NCI-H524 treated with DMSO at 0.1 percent for 48 hours (cell line): Measurements from ENCODE around the gene DIP2B.

ENCODE experiments used
- DNase-seq: peaks from one replicate; lab custom pipeline; 2025; lab: John Stamatoyannopoulos, UW

The DIP2B gene

DNA sequence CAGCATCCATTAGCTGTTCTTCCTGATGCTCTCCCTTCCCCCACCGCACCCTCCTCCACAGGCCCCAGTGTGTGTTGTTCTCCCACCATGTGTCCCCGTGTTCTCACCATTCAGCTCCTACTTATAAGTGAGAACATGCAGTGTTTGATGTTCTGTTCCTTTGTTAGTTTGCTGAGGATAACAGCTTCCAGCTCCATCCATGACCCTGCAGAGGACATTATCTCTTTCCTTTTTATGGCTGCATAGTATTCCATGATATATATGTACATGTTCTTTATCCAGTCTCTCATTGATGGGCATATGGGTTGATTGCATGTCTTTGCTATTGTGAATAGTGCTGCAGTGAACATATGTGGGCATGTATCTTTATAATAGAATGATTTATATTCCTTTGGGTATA lies 268.1 kb downstream of the DIP2B start:
- no peak for DNase-seq

DNA sequence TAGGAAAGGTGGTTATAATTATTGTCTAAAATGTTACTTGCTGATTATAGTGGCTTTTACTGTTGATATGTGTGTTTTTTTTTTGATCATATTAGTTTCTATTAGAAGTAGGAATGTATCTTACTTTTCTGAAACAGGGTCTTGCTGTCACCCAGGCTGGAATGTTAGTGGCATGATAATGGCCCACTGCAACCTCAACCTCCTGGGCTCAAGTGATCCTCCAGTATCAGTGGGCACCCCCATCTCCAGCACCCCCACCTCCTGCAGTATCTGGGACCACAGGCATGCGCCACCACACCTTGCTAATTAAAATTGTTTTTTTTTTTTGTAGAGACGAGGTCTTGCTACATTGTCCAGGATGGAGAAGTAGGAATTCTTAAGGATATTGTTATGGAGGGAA lies 270.5 kb downstream of the DIP2B start:
- DNase-seq = no peak

DNA sequence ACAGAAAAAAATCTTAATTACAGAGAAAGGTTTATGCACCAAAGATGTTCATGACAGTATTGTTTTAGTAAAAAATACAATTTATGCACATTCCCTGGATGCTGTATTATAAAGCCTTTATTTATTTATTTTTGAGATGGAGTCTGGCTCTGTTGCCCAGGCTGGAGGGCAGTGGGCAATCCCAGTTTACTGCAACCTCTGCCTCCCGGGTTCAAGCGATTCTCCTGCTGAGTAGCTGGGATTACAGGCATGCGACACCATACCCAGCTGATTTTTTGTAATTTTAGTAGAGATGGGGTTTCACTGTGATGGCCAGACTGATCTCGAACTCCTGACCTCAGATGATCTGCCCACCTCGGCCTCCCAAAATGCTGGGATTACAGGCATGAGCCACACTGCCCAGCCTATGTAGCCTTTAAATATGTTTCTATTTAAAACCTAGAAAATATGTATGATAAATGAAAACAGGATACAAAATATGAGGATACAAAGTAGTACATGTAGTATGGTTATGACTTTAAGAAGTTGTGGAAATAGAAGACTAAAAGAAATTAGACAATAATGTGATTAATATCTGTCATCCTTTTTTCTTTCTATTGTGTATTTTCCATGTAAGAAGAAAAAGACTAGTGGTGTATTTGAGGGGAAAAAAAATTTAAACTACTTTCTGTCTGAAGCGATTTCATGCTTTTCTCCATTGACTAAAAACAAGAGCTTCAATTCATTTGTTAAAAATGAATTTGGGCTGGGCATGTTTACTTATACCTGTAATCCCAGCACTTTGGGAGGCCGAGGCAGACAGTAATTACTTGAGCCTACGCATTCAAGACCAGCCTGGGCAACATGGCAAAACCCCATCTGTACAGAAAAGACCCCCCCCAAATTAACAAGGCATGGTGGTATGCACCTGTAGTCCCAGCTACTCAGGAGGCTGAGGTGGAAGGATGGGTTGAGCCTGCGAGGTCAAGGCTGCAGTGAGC lies 272.3 kb downstream of the DIP2B start:
- no peak for DNase-seq

DNA sequence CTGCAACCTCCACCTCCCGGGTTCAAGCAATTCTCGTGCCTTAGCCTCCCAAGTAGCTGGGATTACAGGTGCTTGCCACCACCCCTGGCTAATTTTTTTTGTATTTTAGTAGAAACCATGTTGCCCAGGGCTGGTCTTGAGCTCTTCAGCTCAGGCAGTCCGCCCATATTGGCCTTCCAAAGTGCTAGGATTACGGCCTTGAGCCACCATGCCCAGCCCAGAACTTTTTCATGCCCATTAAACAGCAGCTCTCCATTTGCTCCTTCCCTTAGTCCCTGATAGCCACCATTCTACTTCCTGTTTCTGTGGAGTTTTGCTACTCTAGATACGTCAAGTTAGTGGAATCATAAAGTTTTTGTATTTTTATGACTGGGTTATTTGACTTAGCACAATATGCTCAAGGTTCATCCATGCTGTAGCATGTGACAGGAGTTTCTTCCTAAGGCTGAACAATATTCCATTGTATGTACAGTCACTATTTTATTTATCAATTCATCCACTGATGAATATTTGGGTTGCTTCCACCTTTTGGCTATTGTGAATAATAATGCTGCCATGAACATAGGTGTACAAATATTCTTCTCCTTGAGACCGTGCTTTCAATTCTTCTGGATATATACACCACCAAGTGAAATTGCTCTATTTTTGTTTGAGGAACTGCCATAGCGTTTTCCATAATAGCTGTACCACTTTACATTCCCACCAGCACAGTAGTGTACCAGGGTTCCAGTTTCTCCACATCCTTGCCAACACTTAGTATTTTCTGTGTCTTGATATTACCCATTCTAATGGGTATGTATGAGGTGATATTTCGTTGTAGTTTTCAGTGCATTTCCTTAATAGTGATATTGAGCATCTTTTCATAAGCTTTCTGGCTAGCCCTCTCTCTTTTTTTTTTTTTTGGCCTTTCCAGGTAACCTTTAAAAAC lies 274.1 kb downstream of the DIP2B start:
- no peak for DNase-seq

DNA sequence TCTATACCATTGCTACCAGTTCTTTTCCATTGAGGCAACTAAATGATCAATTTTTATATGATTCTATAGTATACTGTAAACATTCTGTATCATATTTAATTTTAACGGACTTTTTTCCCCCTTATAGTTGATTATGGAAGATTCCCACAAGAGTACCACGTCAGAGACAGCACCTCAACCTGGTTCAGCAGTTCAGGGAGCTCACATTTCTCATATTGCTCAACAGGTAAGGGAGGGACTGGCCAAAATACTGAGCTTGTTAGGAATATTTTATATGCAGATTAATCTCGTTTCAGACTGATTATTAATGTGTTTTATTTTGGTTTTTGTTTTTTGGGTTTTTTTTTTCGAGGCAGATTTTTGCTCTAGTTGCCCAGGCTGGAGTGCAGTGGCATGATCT lies 275.2 kb downstream of the DIP2B start:
- no peak for DNase-seq

DNA sequence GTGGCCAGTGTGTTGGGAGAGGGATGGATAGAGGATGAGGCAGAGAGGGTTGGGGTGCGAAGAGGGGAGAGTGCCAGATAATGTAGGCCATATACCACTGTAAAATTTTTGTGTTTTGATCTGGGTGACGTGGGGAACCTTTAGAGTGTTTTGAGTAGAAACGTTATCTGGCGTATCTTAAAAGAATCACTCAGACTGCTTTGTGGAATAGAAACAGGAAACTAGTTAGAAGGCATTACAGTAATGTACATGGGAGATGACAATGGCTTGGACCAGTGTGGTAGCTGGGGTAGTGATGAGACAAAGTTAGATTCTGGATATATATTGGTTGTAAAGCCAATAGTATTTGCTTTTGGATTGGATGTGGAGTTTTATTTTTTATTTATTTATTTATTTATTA lies 279.7 kb downstream of the DIP2B start:
- DNase-seq = no peak

DNA sequence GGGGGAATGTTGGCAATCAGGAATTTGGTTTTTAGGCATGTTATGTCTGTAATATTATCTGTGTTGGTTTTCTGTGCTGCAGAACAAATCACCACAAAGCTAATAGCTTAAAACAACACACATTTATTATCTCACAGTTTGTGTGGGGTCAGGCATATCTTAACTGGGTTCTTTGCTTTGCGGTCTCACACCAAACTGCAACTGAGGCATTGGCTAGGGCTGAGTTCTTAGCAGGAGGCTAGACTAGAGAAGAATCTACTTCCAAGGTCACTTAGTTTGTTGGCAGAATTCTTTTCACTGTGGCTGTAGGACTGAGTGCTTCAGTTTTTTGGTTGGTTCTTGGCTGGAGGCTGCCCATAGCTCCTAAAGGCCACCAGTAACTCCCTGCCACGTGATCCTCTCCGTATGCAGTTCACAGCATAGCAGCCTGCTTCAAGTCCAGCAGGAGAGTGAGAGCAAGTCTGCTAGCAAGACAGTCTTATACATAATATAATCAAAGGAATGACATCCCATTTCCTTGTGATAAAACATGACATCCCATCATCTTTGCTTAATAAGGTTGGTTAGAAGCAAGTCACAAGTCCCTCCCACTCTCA lies 280.7 kb downstream of the DIP2B start:
- DNase-seq = no peak

DNA sequence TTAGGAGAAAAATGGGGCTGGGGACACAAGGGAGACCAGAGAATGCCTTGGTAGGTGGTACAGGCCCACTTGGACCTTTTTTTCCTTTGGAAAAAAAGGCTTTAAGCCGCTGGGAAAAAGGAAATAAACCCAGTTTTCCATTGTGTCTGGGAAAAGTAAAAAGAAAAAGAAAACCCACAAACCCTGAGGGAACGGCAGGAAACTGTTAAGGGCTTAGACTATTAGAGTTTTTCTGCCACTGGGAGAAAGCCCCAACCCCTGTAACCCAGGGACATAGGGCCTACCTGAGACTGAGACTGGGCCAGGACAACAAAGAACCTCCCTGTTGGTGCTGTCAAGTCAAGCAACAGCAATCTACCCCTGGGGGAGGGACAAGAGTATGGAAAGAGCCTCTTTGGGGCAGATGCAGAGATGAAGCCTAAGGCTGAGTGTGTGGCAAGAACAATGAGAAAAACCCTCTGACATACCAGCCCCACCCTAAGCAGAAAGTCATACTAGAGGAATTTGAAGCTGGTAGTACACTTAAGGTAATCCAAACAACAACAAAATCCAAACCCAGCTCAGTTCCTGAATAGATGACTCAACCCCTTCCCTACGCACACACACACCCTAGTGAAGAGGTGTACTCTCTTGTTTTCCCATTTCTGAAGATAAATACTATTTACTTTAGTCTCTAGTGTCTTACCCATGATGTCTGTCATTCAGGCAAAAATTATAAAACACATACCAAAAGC lies 281.9 kb downstream of the DIP2B start:
- DNase-seq = no peak

DNA sequence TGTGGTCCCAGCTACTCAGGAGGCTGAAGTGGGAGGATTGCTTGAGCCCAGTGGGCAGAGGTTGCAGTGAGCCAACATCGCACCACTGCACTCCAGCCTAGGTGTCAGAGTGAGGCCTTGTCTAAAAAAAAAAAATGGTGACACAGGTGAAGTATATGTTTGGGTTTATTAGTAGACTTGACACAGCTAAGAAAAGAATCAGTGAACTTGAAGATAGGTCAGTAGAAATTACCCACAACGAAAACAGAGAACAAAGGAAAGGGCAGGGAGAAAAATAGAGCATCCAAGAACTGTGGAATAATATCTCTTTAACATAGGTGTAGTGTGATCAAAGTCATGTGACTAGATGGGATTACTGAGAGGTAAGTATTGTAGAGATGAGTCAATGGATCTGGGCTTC lies 282.8 kb downstream of the DIP2B start:
- DNase-seq = no peak

DNA sequence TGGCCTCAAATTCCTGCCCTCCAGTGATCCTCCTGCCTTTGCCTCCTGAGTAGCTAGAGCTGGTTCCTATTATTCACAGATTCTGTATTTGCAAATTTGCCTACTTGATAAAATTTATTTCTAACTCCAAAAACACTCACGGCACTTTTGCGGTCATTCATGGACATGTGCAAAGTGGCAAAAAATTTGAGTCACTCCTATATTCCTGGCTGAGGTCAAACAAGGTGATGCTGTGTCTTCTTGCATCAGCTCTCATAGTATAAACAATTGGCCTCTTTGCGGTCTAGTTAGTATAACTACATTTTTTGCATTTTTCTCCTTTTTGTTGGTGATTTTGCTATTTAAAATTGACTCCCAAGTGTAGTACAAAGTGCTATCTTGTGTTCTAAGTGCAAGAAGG lies 283.8 kb downstream of the DIP2B start:
- DNase-seq = no peak

DNA sequence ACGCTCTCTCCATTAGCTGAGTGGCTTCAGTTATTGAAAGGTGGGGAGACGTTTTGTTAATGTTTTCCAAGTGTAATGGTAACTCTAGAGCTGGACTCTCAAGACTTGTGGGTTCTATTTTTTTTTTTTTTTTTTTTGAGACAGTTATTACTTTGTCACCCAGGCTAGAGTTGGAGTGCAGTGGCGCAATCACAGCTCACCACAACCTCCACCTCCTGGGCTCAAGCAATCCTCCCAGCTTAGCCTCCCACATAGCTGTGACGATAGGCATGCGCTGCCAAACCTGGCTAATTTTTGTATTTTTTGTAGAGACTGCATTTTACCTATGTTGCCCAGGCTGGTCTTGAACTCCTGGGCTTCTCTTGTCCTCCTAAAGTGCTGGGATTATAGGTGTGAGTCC lies 285.3 kb downstream of the DIP2B start:
- DNase-seq = no peak
